MM.1S (cell line): ENCODE measurements around the gene CLEC2D.

Experiments
- DNase-seq: peaks from one replicate; pipeline ENCODE4 v3.0.0-alpha.2; 2015
- H2AFZ ChIP-seq: fragments of 300-600 bp; sonication (generic); 2 replicates; pipeline ENCODE4 v1.6.0; 2016; ENCODE audit warnings: antibody characterized with exemption, low read length
- H3F3A ChIP-seq: fragments of 300-600 bp; sonication (generic); 2 replicates; pipeline ENCODE4 v1.6.1; 2016; ENCODE audit warnings: mild to moderate bottlenecking, antibody characterized with exemption, low read length, moderate library complexity, mixed read lengths; ENCODE audit not compliant: insufficient read depth
- H3K27ac ChIP-seq: fragments of 300-600 bp; sonication (generic); 2 replicates; pipeline ENCODE4 v1.5.1; 2016; ENCODE audit warnings: mild to moderate bottlenecking, low read length
- H3K27me3 ChIP-seq: fragments of 300-600 bp; sonication (generic); replicated peaks from 2 replicates; pipeline ENCODE4 v1.6.0; 2016; ENCODE audit warnings: low read length; ENCODE audit not compliant: insufficient read depth
- H3K36me3 ChIP-seq: fragments of 300-600 bp; sonication (generic); replicated peaks from 2 replicates; pipeline ENCODE4 v1.6.1; 2016; ENCODE audit warnings: mild to moderate bottlenecking, low read length, mixed read lengths; ENCODE audit not compliant: insufficient read depth
- H3K4me1 ChIP-seq: fragments of 300-600 bp; sonication (generic); 2 replicates; pipeline ENCODE4 v1.6.1; 2016; ENCODE audit warnings: low read length, mixed read lengths
- H3K4me2 ChIP-seq: fragments of 300-600 bp; sonication (generic); 2 replicates; pipeline ENCODE4 v1.6.0; 2016; ENCODE audit warnings: low read depth, low read length
- H3K4me3 ChIP-seq: fragments of 300-600 bp; sonication (generic); 2 replicates; pipeline ENCODE4 v1.5.1; 2016; ENCODE audit warnings: low read length, mixed read lengths
- H3K79me2 ChIP-seq: fragments of 300-600 bp; sonication (generic); 2 replicates; pipeline ENCODE4 v1.6.1; 2016; ENCODE audit warnings: mixed run types, low read length, mixed read lengths
- H3K9ac ChIP-seq: fragments of 300-600 bp; sonication (generic); 2 replicates; pipeline ENCODE4 v1.6.1; 2016; ENCODE audit warnings: low read length, mixed read lengths
- H3K9me2 ChIP-seq: fragments of 300-600 bp; sonication (generic); replicated peaks from 2 replicates; pipeline ENCODE4 v1.6.1; 2016; ENCODE audit warnings: mild to moderate bottlenecking, low read length, mixed read lengths; ENCODE audit not compliant: insufficient read depth
- H3K9me3 ChIP-seq: fragments of 300-600 bp; sonication (generic); replicated peaks from 2 replicates; pipeline ENCODE4 v1.6.1; 2016; ENCODE audit warnings: mild to moderate bottlenecking, low read length, mixed read lengths; ENCODE audit not compliant: insufficient read depth
- H4K20me1 ChIP-seq: fragments of 300-600 bp; sonication (generic); 2 replicates; pipeline ENCODE4 v1.6.1; 2016; ENCODE audit warnings: mild to moderate bottlenecking, low read length, moderate library complexity, mixed read lengths; ENCODE audit not compliant: insufficient read depth
- EZH2 ChIP-seq: fragments of 300-600 bp; sonication (generic); optimal IDR thresholded peaks from 2 replicates; pipeline ENCODE3; 2017; ENCODE audit warnings: low read depth, mild to moderate bottlenecking, antibody characterized with exemption, low read length, mixed read lengths
- EZH2phosphoT487 ChIP-seq: fragments of 300-600 bp; sonication (generic); IDR thresholded peaks from 2 replicates; pipeline ENCODE4 v1.6.1; 2018; ENCODE audit warnings: antibody characterized with exemption, low read length
- TF ChIP-seq, protein P1 (sequence below): fragments of 300-600 bp; sonication (generic); IDR thresholded peaks from 2 replicates; pipeline ENCODE4 v1.5.1; 2016; ENCODE audit warnings: antibody characterized with exemption, low read length, mixed read lengths

CLEC2D gene

GRCh38 chr12:9731393-9731792, 61.9 kb downstream of the CLEC2D start:
- no peaks in the 10 kb centered on the region for H3K27me3 ChIP-seq
- peaks cover 9% of the 10 kb centered on the region for H3F3A ChIP-seq
- H3K9me2 ChIP-seq, result no peaks in the 10 kb centered on the region
- DNase-seq, result no peak
- no peaks in the 10 kb centered on the region for H4K20me1 ChIP-seq
- no peak overlapping the region for H3K9ac ChIP-seq
- H3K9me3 ChIP-seq, result no peaks in the 10 kb centered on the region
- H3K4me2 ChIP-seq, result peak overlapping the region; percentile 61; the same call in 1 of the 2 replicates
- H3K4me3 ChIP-seq, result peak overlapping the region; percentile 10; the same call in 1 of the 2 replicates
- no peaks in the 10 kb centered on the region for H3K36me3 ChIP-seq
- H3K27ac ChIP-seq, result peak overlapping the region; percentile 17; the same call in 1 of the 2 replicates
- peaks cover 18% of the 10 kb centered on the region for H3K4me1 ChIP-seq
- no peaks in the 10 kb centered on the region for H3K79me2 ChIP-seq
- H2AFZ ChIP-seq, result no peak overlapping the region
- TF ChIP-seq, protein P1, sequence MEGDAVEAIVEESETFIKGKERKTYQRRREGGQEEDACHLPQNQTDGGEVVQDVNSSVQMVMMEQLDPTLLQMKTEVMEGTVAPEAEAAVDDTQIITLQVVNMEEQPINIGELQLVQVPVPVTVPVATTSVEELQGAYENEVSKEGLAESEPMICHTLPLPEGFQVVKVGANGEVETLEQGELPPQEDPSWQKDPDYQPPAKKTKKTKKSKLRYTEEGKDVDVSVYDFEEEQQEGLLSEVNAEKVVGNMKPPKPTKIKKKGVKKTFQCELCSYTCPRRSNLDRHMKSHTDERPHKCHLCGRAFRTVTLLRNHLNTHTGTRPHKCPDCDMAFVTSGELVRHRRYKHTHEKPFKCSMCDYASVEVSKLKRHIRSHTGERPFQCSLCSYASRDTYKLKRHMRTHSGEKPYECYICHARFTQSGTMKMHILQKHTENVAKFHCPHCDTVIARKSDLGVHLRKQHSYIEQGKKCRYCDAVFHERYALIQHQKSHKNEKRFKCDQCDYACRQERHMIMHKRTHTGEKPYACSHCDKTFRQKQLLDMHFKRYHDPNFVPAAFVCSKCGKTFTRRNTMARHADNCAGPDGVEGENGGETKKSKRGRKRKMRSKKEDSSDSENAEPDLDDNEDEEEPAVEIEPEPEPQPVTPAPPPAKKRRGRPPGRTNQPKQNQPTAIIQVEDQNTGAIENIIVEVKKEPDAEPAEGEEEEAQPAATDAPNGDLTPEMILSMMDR, result no peak
- TF ChIP-seq EZH2phosphoT487 (no peak), EZH2 (no peak)

DNA sequence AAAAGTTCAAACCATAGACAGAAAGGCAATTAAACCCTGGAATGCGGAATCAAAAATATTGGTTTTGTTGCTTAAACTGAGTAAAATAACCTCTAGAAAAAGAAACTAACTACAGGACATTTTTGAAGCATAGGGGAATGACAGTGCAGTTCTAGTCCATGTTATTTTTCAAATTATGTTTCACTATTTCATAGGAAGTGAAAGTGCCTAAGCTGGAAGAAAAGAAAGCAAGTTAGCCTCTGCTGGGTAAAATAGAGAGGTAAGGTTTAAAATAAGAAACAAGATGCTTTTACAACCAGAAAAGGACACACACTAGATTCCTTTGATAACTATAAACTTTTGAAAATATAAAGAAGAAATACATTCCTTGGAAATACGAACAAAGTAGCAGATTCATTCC, 62.3 kb downstream of the CLEC2D start:
- H2AFZ ChIP-seq, result no peak overlapping the region
- H3K9ac ChIP-seq, result no peak overlapping the region
- TF ChIP-seq, protein P1, result no peak
- TF ChIP-seq EZH2phosphoT487 (no peak), EZH2 (no peak)
- H3K36me3 ChIP-seq, result no peaks in the 10 kb centered on the region
- no peaks in the 10 kb centered on the region for H4K20me1 ChIP-seq
- H3K79me2 ChIP-seq, result no peaks in the 10 kb centered on the region
- peaks cover 9% of the 10 kb centered on the region for H3F3A ChIP-seq
- H3K4me1 ChIP-seq, result peaks cover 18% of the 10 kb centered on the region
- no peaks in the 10 kb centered on the region for H3K9me3 ChIP-seq
- H3K4me2 ChIP-seq, result peak overlapping the region; percentile 61
- peak; percentile 74 for DNase-seq
- H3K27me3 ChIP-seq, result no peaks in the 10 kb centered on the region
- peak overlapping the region; percentile 17; the same call in 1 of the 2 replicates for H3K27ac ChIP-seq
- no peaks in the 10 kb centered on the region for H3K9me2 ChIP-seq
- H3K4me3 ChIP-seq, result peak overlapping the region; percentile 10; the same call in 1 of the 2 replicates

DNA sequence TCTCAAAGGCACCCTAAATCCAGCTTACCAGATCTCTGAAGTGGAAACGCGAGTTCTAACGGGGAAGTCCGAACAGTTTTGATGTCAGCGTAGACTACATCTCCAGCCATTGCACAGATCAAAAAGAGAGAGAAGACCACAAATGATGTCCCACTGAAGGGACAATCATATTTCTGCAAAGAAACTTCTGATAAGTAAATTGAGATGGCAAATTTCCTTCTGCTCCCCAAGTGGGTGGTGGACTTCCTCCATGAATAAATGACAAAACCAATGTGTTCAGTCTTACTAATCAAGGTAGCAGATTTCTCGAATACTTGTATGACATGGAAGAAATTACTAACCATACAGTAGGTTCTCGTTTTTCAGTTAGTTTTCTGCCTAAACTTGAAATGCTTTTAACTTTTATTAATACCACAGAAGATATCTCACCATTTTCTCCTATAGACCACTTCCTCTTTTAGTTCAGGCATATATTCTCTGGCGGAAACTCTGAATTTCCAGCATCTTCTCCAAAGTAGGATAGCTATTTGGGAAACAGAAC, 63.5 kb downstream of the CLEC2D start, which contains the start of gene CLECL1:
TSS of gene CLECL1 (minus strand) at position 177 of the 541 bp plus-strand sequence.
- peak within 1 kb of the TSS; percentile 61 for H3K4me2 ChIP-seq
- no peak within 1 kb of the TSS for H2AFZ ChIP-seq
- H3K27ac ChIP-seq, result peak within 1 kb of the TSS; percentile 17; the same call in 1 of the 2 replicates
- no peaks in the 10 kb centered on the region for H3K9me3 ChIP-seq
- H3K4me1 ChIP-seq, result peaks cover 21% of the 10 kb centered on the region
- no peaks in the 10 kb centered on the region for H4K20me1 ChIP-seq
- TF ChIP-seq EZH2phosphoT487, result no peak
- TF ChIP-seq, protein P1, result no peak
- no peak for TF ChIP-seq EZH2
- H3K79me2 ChIP-seq, result no peaks in the 10 kb centered on the region
- H3K9me2 ChIP-seq, result no peaks in the 10 kb centered on the region
- DNase-seq, result no peak
- H3K9ac ChIP-seq, result no peak within 1 kb of the TSS
- H3K27me3 ChIP-seq, result no peaks in the 10 kb centered on the region
- H3F3A ChIP-seq, result peaks cover 9% of the 10 kb centered on the region
- no peaks in the 10 kb centered on the region for H3K36me3 ChIP-seq
- H3K4me3 ChIP-seq, result peak within 1 kb of the TSS; percentile 10; the same call in 1 of the 2 replicates
